ENCODE data around the gene EPS15.
"Not testable (repeated sequence)": the region's sequence is repeated elsewhere in the genome, so short reads cannot be mapped to it uniquely, and the experiment has no call there.

The EPS15 gene

GRCh38 chr1:51336711-51337110 is 182.4 kb downstream of the EPS15 start:
- DNase-seq (ENCODE audit: low spot score), result no peak

DNA sequence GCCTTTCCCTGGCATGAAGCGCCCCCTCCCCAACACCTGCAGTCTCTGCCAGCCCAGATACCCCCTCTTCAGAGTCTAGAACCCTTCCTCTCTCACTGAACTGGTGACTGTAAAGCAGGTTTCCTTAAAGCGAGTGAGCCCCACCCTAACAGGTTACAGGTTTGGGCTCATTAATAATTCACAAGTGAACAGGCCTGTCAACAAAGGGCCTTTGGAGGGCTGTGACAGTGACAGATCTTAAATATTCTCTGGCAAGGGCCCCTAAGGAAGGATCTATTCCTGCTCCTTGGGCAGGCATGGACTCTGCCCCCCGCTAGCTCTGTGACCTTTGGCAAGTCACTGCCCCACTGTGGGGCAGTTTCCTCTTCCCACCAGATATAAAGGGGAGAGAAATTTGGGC is 183.1 kb downstream of the EPS15 start:
- no peak for DNase-seq (ENCODE audit: low spot score)

DNA sequence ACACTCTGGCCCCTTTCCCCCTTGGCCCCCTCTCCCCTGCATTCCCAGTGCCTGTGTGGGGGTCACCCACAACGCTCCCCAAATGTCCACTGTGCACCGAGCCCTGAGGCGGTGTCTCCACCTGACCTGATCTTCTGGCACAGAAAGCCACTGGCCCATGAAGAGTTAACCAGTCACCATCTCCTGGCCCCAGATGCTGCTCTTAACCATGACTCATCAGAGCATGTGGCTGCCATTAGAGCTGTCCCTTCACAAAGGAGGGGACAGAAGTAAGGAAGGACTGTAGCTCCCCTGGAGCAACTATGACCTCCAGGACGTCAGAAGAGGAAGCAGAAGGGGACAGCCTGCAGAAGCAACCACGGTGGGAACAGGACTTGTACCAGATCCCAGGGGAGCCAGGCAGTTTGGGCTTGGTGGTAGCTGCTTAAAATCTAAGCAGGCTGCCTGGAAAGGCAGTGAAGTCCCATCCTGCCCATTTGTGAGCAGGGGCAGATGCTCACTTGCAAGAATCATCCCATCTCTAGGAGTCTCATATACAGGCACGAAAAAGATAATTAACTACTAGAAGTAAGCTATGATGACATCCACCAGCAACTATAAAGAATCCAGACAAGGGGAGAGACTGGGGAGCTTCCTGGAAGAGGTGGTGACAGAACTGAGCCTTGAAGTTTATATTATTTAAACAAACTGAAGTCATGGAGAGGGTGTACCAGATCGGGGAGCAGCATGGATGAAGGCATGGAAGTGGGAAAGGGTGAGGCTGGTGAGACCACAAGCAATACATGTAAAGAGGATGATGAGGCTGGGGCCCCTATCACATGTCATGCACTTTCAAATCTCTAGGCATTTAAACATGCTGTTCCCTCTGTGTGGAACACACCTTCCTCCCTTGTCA is 187.6 kb downstream of the EPS15 start:
- peak; percentile 65 for DNase-seq (ENCODE audit: low spot score)

GRCh38 chr1:51330331-51331201 is 188.5 kb downstream of the EPS15 start, which contains the start of gene TTC39A:
Gene TTC39A (minus strand): TSS chr1:51330562. CDS start chr1:51330477, 85 bp downstream.
- DNase-seq (ENCODE audit: low spot score), result no peak

DNA sequence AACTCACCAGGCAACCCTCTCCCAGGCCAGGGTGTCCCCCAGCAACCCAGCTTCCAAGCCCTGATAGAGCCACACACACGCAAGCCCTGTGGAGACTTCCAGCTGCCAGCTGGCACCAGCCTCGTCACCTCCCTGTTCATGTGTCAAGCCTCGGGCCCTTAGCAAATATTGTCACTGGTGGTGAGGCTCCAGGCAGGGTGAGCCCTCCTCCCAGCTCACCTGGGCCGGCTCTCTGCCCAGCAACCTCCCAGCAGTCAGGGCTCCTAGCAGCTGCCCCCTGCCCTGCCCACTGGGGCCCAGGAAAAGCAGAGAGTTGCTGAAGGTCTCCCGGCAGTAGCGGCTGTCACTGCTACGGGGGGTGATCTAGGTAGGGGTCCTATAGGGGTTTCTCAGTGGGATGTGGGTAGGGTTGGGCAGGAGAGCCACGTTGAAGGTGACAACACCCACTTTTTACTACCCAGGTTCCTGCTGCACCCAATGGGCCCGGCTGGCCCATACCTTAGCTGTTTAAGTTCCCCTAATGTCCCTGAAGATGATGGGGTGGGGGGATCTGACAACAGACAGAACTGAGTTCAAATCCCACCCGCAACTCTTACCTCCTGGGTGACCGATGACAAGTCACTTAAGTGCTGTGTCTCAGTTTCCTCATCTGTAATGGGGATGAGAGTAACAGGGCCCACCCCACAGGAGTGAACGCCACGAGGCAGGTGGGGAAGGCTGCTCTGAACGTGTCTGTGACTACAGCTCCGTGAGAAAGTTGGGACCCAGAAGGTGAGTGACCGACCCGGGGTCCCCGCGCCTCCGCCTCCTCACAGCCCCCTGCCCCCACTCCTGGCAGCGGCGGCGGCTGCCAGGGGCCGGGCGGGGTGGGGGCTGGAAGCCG is 189.4 kb downstream of the EPS15 start:
- no peak for DNase-seq (ENCODE audit: low spot score)

DNA sequence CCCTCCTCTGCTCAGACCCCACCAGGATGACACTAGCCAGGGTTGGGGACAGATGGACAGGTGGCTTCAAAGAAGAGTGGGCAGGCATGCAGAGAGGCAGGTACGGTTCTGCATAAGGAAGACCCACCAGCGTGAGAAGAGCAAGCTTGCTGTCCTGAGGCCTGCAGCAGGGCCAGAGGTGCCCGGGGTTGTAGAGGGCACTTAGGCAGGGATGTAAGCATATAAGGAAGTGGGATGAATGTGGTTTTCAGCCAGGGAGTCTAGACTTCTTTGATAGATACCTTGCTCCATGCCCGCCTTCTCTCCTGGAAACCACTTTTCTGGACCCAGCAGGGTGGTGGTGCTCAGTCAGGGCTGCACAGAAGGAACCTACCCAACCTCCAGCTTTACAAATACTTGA is 190.1 kb downstream of the EPS15 start:
- no peak for DNase-seq (ENCODE audit: low spot score)

- DNase-seq (ENCODE audit: low spot score), result no peak
These were observed 190.8 kb downstream of the EPS15 start for GRCh38 chr1:51328279-51328678.

GRCh38 chr1:51327386-51327785 is 191.7 kb downstream of the EPS15 start:
- no peak for DNase-seq (ENCODE audit: low spot score)

DNA sequence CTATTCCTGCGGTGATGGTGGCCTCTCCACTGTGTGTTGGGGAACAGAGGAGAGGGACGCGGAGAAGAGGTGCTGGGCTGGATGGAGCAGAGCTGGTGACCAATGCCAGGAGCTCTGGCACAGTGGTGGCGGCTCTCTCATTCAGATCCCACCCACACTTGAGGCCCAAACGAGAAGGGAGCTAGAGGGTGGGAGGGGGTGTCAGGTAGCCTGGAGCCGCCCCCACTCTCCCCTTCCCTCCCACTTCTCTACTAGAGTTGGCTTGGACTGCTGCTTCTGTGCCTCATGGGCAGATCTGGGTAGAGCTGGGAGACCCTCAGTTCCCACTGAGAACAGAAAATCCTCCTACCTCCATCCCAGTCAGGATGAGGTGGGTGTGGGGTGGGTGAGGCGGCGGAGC is 192.2 kb downstream of the EPS15 start:
- DNase-seq (ENCODE audit: low spot score), result no peak

GRCh38 chr1:51325878-51326755 is 192.9 kb downstream of the EPS15 start:
- DNase-seq (ENCODE audit: low spot score), result no peak

DNA sequence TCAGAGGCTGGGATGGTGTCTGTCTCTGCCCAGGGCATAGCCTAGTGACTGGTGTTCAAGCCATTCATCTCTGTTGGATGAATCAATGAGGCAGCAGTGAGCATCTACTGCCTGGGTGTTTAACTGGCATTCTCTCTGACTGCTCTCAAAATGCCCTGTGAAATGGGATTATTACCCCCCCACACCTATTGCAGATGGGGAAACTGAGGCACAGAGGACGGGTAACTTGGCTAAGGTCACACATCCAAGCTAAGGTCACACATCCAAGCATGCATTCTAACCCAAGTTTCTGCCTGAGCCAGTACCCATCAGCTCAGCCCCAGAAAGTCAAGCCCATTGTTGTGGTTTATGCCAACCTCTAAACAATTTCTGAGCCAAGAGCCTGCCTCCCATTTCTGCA is 193.7 kb downstream of the EPS15 start:
- no peak for DNase-seq (ENCODE audit: low spot score)

GRCh38 chr1:51325011-51325385 is 194.1 kb downstream of the EPS15 start:
- DNase-seq (ENCODE audit: low spot score), result not testable (repeated sequence)

DNA sequence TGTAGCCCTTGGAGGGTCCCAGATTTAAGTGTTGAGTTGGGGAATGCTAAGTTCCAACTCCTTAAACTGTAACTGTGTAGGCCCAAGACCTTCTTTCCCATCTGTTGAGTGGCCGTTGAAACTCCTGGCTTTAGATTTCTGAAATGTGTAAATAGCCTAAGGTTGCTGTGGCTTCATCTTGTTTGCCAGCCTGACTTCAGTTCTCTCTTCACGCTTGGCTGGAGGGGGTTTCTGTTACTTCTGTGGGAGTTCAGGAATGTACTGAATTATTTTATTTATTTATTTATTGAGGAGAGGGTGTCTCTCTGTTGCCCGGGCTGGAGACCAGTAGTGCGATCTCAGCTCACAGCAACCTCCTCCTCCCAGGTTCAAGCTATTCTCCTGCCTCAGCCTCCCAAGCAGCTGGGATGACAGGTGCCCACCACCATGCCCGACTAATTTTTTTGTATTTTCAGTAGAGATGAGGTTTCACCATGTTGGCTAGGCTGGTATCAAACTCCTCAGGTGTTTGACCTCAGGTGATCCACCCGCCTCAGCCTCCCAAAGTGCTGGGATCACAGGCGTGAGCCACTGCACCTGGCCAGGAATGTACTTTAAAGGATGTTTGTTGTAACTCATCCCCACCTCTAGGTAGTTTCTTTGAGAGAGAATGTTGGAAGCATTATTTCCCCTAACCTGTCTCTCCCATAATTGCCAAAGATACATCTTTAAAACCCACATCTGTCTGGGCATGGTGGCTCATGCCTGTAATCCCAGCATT is 194.6 kb downstream of the EPS15 start:
- DNase-seq (ENCODE audit: low spot score), result no peak

DNA sequence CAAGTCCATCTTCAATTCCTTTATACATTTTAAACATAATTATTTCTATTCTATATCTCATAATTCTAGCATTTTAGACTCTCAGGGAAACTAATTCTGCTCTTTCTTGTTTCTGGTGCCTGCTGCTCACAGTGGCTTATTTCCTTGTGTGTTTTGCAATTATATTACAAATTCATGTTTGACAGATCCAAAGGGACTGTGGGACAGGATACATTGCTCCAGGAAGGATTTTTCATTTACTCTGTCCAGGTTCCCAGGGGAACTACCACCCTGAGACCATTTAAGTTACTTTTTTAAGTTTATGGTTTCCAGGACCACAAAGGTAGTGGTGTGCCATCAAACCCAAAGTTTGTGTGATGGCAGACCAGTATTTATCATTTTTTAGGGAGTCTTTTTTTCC is 195.3 kb downstream of the EPS15 start:
- no peak for DNase-seq (ENCODE audit: low spot score)

GRCh38 chr1:51322417-51323101 is 196.5 kb downstream of the EPS15 start:
- no peak for DNase-seq (ENCODE audit: low spot score)

GRCh38 chr1:51321924-51322280 is 197.2 kb downstream of the EPS15 start:
- no peak for DNase-seq (ENCODE audit: low spot score)

GRCh38 chr1:51320967-51321923 is 197.8 kb downstream of the EPS15 start:
- no peak for DNase-seq (ENCODE audit: low spot score)

DNA sequence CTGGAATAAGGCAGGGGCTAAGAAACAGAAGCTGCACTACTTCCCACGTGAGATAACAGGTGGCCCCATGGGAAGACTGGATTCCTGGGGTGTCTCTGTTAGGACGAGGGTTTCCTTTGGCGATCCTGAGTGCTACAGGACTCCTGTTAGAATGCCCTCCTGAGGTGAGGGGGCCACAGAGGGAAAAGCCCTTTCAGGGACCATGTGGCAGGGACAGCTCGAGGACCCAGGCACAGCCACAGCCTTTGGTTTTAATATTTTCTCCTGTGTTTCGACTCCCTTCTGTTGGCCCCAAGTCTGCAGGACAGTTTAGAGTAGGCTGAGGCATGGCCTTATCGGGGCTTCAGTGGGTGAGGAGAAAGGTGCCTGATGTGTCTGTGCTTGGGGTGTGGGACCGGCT is 201.3 kb downstream of the EPS15 start:
- DNase-seq (ENCODE audit: low spot score), result no peak

DNA sequence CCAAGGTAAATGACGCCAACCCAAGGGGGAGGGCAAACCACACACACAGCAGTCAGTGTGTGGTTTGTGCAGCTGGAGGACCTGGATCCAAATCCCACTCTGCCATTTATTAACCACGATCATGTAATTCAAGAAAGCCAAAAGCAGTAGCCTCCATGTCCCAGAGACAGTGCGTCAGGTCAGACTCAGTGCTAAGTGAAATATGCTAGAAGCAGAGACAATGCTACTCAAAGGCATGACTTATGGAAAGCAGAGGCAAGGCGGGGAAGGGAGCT is 202.3 kb downstream of the EPS15 start:
- DNase-seq (ENCODE audit: low spot score), result no peak

Measured in hematopoietic multipotent progenitor cell treated with erythropoietin and hydrocortisone succinate and interleukin-3 and kit ligand, for 15 days (in vitro differentiated cells).